Activated B cell treated with CpG ODN at 0.5 μM for 24 hours (primary cell): ENCODE results near the gene CPM. TPM values are rescaled to one million over a fixed set of nuclear protein-coding genes. Genes with fewer than 3 reads are reported as not detected.

Experiments used
- ATAC-seq: fragments of 200-7000 bp; cut with Tn5 transposase; one replicate; pipeline ENCODE4 v1.10.0; 2021; ENCODE audit warnings: low read depth, mild to moderate bottlenecking, moderate library complexity
- CTCF ChIA-PET: fragments of 350-600 bp; sonication (Branson Sonifier 250); formaldehyde crosslinking; loops from one replicate; lab custom pipeline; 2021; ENCODE audit warnings: antibody characterized with exemption; lab: Charles Lee
- POLR2A ChIA-PET: fragments of 350-600 bp; sonication (Branson Sonifier 250); formaldehyde crosslinking; loops from one replicate; lab custom pipeline; 2021; ENCODE audit warnings: antibody characterized with exemption; lab: Charles Lee
- DNase-seq: peaks from one replicate; pipeline ENCODE4 v3.0.0; 2022
- H3K27ac Mint-ChIP-seq: one replicate; pipeline ENCODE4 v1.8.0; 2020; ENCODE audit warnings: mixed read lengths
- H3K27me3 Mint-ChIP-seq: one replicate; pipeline ENCODE4 v1.8.0; 2021; ENCODE audit warnings: mixed read lengths
- H3K36me3 Mint-ChIP-seq: one replicate; pipeline ENCODE4 v1.8.0; 2021; ENCODE audit warnings: low read depth, mixed read lengths
- H3K4me1 Mint-ChIP-seq: one replicate; pipeline ENCODE4 v1.8.0; 2021; ENCODE audit warnings: mixed read lengths
- H3K4me3 Mint-ChIP-seq: one replicate; pipeline ENCODE4 v1.8.0; 2020; ENCODE audit warnings: mild to moderate bottlenecking, mixed read lengths
- H3K9me3 Mint-ChIP-seq: one replicate; pipeline ENCODE4 v1.8.0; 2020; ENCODE audit warnings: mixed read lengths
- intact Hi-C: fragments of 100-400 bp; cut with micrococcal nuclease; formaldehyde crosslinking; loops from one replicate; pipeline ENCODE4 v1.15.1; 2024
- total RNA-seq: library from RNA; stranded (reverse); gene quantifications from 2 replicates; pipeline ENCODE4 v1.2.3, GENCODE V29; 2022
- TF ChIP-seq, protein P1 (sequence below): fragments of 200-600 bp; IDR thresholded peaks from one replicate; pipeline ENCODE4 v1.8.0; 2022; ENCODE audit warnings: antibody characterized with exemption, mild to moderate bottlenecking

CPM gene
- total RNA-seq, 1 donor from 2014 or later = 10.1 TPM

DNA sequence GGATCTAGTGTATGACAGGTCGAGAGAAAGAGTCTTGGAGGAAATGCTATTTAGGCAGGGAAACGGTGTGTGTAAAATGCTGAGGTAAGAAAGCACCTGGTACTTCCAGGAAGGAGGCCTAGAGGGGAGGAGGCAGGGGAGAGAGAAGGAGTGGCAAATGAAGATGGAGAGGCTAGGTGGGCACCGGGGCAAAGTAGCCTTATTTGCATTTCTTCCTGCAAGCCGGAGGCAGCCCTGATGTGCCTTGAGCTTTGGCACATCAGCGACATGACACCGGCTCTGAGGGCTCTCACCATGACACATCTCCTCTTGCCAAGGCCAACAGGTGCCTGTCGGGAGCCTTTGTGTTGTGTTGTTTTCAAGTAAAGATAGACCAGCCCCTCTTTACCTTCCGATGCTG, 61.6 kb downstream of the CPM start:
- TF ChIP-seq, protein P1, sequence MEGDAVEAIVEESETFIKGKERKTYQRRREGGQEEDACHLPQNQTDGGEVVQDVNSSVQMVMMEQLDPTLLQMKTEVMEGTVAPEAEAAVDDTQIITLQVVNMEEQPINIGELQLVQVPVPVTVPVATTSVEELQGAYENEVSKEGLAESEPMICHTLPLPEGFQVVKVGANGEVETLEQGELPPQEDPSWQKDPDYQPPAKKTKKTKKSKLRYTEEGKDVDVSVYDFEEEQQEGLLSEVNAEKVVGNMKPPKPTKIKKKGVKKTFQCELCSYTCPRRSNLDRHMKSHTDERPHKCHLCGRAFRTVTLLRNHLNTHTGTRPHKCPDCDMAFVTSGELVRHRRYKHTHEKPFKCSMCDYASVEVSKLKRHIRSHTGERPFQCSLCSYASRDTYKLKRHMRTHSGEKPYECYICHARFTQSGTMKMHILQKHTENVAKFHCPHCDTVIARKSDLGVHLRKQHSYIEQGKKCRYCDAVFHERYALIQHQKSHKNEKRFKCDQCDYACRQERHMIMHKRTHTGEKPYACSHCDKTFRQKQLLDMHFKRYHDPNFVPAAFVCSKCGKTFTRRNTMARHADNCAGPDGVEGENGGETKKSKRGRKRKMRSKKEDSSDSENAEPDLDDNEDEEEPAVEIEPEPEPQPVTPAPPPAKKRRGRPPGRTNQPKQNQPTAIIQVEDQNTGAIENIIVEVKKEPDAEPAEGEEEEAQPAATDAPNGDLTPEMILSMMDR = no peak
- no peak overlapping the region for H3K27ac Mint-ChIP-seq
- CTCF ChIA-PET = interaction anchor here (1.6 kb wide), 1 partner anchor 198 kb away, joined by 5 read pairs; no protein-coding TSS in a partner anchor
- no peak for DNase-seq
- intact Hi-C loops = no loop called here
- peaks cover 7% of the 10 kb centered on the region for H3K4me1 Mint-ChIP-seq
- no peak for ATAC-seq
- no peaks in the 10 kb centered on the region for H3K36me3 Mint-ChIP-seq
- no peaks in the 10 kb centered on the region for H3K27me3 Mint-ChIP-seq
- POLR2A ChIA-PET = no interaction called here
- no peak overlapping the region for H3K4me3 Mint-ChIP-seq
- H3K9me3 Mint-ChIP-seq = no peaks in the 10 kb centered on the region

DNA sequence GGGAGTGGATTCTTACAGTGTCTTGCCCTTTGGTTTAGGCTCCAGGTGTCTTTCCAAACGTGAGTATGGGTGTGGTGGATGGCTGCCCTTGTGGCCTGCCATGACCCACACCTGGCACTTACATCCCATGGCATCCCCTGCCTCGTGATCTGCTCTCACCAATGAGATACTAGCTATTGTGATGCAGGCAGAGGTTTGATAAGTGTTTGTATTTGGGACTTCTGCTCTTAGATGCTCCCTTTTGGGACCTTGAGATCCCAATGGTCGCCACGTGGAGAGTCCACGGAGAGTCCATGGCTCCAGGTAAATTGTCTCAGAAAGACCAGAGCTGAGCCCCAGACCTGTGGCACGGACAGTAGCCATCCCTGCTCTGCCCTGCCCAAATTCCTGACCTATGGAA, 62.5 kb downstream of the CPM start:
- H3K27ac Mint-ChIP-seq = no peak overlapping the region
- no peak for DNase-seq
- peaks cover 5% of the 10 kb centered on the region for H3K4me1 Mint-ChIP-seq
- intact Hi-C loops = no loop called here
- H3K36me3 Mint-ChIP-seq = no peaks in the 10 kb centered on the region
- TF ChIP-seq, protein P1 = no peak
- H3K27me3 Mint-ChIP-seq = no peaks in the 10 kb centered on the region
- no peaks in the 10 kb centered on the region for H3K9me3 Mint-ChIP-seq
- no peak overlapping the region for H3K4me3 Mint-ChIP-seq
- ChIA-PET CTCF (interaction anchor here (1.6 kb wide), 1 partner anchor 199 kb away, joined by 5 read pairs; no protein-coding TSS in a partner anchor), POLR2A (no interaction called here)
- ATAC-seq = no peak

DNA sequence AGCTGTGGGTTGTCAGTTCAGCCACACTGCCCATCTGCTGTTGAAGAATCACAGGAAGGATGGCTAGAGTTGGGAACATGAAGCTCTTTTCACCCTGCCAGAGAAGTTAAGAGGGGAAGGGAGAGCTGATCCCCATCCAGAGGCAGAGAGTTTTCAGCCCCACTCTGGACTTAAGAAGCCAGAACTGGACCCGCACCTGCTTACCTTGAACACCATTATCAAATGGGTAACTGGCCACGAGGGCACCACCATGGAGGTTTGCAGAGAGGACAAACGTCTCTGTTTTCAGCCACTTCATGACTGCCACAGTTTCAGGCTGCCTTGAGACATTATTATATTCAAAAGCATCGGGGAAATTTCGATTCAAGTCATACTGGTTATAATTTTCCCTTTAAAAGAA, 63.0 kb downstream of the CPM start:
- ATAC-seq = no peak

DNA sequence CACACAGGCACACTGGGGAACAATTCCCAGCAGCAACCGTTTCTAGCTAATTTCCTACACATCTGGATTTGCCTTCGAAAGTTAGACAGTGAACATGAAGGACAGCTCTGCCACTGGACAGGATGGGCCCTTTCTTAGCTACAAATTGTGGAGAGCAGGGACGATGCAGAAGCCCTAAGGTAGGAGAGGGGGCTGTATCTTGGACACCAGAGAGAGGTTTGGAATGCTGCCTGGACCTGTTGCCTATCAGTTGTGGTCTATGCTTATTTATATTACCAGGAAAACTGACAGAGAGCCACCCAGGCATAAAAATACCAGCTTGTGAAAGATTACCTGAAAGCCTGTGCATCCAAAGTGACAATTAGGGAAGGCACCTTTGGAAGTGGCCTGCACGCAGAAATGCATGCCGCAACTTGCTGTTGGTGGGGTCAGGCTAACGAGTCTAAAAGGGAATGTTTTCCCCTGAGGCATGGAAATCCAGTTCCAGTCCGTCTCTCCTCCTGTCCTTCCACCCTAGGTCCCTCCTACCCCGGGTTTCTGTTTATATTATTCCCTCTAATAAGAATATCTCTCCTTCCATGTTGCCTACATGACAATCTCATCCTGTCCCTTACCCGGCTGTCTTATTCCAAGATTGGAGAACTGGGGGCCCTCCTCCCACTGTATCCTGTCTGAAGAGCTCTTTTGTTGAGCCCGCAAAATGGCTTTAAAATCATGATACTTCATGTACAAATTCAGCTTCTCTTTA, 64.8 kb downstream of the CPM start:
- H3K4me3 Mint-ChIP-seq = no peak overlapping the region
- no peaks in the 10 kb centered on the region for H3K9me3 Mint-ChIP-seq
- H3K36me3 Mint-ChIP-seq = no peaks in the 10 kb centered on the region
- no peaks in the 10 kb centered on the region for H3K27me3 Mint-ChIP-seq
- H3K4me1 Mint-ChIP-seq = peaks cover 6% of the 10 kb centered on the region
- DNase-seq (no peak), ATAC-seq (no peak)
- H3K27ac Mint-ChIP-seq = no peak overlapping the region
- ChIA-PET POLR2A (interaction anchor here (0.6 kb wide), 1 partner anchor 1011 kb away, joined by 4 read pairs; no protein-coding TSS in a partner anchor), CTCF (interaction anchor here (1.4 to 1.6 kb wide), 4 partner anchors 184 to 289 kb away, joined by 3 to 9 read pairs (median 5); no protein-coding TSS in a partner anchor)
- TF ChIP-seq, protein P1 = no peak
- intact Hi-C loops = no loop called here

More for the DNA sequence above, 63.0 kb downstream of the CPM start:
- DNase-seq = no peak
- H3K4me1 Mint-ChIP-seq = peaks cover 5% of the 10 kb centered on the region
- POLR2A ChIA-PET = interaction anchor here (0.6 kb wide), 1 partner anchor 601 kb away, joined by 3 read pairs; no protein-coding TSS in a partner anchor
- H3K36me3 Mint-ChIP-seq = no peaks in the 10 kb centered on the region
- CTCF ChIA-PET = no interaction called here
- no peak overlapping the region for H3K4me3 Mint-ChIP-seq
- no peak overlapping the region for H3K27ac Mint-ChIP-seq
- H3K27me3 Mint-ChIP-seq = no peaks in the 10 kb centered on the region
- TF ChIP-seq, protein P1 = no peak
- intact Hi-C loops = no loop called here
- no peaks in the 10 kb centered on the region for H3K9me3 Mint-ChIP-seq

DNA sequence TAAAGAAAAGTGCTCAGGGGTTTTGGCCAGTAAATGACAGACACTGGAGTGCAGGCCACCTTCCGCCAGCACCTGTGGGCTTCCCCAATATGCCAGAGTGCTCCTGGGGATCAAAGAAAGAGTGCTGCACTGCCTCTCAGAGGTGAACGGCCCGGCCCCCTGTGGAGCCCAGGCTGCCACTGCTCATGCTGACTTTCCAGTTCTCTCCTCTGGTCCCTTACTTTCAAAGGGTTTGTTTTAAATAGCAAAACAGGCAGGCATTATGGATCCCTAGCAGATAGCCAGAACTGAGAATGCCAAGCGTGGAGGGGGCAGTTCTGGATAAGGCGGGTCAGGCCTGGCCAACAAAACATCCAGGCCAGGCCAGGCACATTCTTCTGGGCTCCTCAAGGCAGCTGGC, 65.4 kb downstream of the CPM start:
- POLR2A ChIA-PET = no interaction called here
- intact Hi-C loops = no loop called here
- H3K4me3 Mint-ChIP-seq = no peak overlapping the region
- no peaks in the 10 kb centered on the region for H3K36me3 Mint-ChIP-seq
- TF ChIP-seq, protein P1 = no peak
- DNase-seq (no peak), ATAC-seq (no peak)
- peaks cover 6% of the 10 kb centered on the region for H3K4me1 Mint-ChIP-seq
- H3K27me3 Mint-ChIP-seq = no peaks in the 10 kb centered on the region
- no peaks in the 10 kb centered on the region for H3K9me3 Mint-ChIP-seq
- H3K27ac Mint-ChIP-seq = no peak overlapping the region
- CTCF ChIA-PET = interaction anchor here (1.4 to 1.6 kb wide), 3 partner anchors 185 to 289 kb away, joined by 3 to 5 read pairs (median 5); no protein-coding TSS in a partner anchor
